Stimulated activated CD8-positive, alpha-beta memory T cell treated with anti-CD3 and anti-CD28 coated beads, Interleukin-12 subunit alpha, Interleukin-12 subunit beta, amount 100 ng/mL, for 4 hours (primary cell): ENCODE data around the gene MXI1.

Experiments used
- DNase-seq: peaks from one replicate; pipeline ENCODE4 v3.0.0-alpha.2; 2020; ENCODE audit warnings: low read depth

Gene MXI1

GRCh38 chr10:110207011-110207804, at the start of gene MXI1:
MXI1 (plus strand) TSS chr10:110207605; CDS start chr10:110207809, 204 bp downstream.
- DNase-seq = no peak

DNA sequence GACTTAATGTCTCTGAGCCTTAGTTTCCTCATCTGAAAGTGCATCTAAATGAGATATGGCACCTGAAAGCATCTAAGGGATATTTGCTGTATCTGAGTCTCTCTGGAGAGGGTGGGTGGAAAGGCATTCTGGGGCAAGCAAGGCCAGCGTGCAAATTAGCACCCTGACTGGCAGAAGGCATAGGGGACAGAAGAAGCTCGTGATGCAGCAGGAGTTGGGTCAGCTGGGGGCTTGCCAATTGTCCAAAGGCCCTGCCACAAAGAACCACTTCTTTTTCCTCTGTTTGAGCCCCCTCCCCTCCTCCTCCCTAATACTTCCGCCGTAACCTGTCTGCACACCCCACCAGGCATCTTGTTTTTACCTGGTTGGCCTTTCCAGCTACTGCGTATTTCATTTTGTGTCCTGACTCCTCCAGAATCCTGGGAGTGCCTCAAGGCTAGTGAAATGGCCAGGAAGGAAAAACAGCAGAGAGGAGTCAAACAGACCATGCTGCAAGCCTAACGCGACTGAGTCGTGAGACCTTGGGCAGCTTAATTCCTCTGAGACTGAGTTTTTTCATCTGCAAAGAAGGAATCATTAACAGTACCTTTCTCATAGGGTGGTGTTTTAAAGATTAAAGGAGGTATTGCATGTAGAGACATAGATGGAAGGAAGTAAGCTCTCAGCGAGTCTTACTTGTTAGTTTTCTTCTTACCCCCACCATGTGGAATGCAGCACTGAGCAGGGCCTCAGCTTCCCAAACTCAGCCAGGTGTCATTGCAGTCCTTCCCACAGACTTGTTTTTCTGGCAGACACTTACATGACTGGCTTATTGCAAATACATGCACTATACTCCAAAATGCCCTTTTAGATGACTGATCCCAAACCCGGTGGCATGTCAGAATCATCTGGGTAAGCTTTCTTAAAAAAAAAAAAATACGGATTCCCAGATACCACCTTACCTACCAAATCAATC, 49.1 kb upstream of the MXI1 start:
- no peak for DNase-seq

GRCh38 chr10:110160081-110160480, 47.3 kb upstream of the MXI1 start:
- no peak for DNase-seq

DNA sequence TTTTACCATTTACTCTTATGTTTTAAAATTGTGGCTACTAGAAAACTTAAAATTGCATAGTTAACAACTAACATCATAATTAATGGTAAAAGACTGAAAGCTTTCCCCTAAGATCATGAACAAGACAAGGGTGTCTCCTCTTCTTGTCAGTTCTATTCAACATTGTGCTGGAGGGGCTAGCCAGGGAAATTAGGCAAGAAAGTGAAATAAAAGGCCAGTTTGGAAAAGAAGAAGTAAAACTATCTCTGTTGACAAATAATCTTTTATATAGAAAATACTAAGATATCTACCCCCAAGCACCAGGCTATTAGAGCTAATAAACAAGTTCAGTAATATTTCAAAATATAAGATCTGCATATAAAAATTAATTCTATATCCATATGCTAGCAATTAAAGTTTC, 46.9 kb upstream of the MXI1 start:
- no peak for DNase-seq

DNA sequence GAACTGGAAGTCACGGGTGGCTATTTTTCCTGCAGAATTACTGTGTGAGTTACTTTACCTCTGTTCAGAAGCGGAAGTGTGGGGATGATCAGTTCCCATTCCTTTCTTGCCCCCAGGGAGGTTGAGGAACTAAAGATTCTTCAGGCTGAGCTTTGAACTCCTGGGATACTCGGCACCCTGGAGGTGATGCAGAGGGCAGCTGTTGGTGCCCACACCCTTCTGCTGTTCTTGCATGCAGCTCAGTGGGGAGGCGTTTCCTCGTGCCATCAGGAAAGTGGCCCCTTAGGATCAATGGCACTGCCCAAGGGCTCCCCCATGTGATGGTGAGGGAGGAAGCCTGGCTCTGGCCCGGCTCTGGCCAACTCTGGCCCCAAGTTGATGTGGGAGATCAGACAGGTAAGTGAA, 44.7 kb upstream of the MXI1 start:
- DNase-seq = no peak

GRCh38 chr10:110163192-110163773, 44.1 kb upstream of the MXI1 start:
- DNase-seq = no peak

GRCh38 chr10:110163841-110164240, 43.6 kb upstream of the MXI1 start:
- DNase-seq = no peak

DNA sequence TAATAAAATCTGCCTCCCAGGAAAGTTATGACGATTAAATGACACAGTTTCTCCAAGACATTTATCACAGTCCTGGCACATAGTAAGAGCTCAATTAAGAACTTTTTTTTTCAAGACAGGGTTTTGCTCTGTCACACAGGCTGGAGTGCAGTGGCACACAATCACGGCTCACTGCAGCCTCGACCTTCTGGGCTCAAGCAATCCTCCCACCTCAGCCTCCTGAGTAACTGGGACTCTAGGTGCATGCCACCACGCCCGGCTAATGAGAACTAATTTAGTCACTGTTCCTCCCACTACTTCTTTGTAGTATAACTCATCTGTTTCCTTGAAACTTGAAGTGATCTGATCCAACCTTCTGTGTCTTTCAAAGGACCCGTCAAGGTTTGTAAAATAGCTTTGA, 42.2 kb upstream of the MXI1 start:
- DNase-seq = no peak

DNA sequence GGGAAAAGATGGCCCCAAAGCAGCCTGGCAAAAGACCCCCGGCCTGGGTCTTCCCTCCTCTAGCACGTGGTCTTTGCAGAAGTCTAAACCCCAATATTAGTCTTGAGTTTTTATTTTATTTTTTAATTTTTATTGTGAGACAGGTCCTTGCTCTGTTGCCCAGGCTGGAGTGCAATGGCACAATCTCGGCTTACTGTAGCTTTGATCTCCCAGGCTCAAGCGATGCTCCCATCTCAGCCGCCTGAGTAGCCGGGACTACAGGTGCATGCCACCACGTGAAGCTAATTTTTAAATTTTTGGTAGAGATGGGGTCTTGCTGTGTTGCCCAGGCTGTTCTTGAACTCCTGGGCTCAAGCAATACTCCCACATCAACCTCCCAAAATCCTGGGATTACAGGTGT, 40.3 kb upstream of the MXI1 start:
- DNase-seq = no peak

DNA sequence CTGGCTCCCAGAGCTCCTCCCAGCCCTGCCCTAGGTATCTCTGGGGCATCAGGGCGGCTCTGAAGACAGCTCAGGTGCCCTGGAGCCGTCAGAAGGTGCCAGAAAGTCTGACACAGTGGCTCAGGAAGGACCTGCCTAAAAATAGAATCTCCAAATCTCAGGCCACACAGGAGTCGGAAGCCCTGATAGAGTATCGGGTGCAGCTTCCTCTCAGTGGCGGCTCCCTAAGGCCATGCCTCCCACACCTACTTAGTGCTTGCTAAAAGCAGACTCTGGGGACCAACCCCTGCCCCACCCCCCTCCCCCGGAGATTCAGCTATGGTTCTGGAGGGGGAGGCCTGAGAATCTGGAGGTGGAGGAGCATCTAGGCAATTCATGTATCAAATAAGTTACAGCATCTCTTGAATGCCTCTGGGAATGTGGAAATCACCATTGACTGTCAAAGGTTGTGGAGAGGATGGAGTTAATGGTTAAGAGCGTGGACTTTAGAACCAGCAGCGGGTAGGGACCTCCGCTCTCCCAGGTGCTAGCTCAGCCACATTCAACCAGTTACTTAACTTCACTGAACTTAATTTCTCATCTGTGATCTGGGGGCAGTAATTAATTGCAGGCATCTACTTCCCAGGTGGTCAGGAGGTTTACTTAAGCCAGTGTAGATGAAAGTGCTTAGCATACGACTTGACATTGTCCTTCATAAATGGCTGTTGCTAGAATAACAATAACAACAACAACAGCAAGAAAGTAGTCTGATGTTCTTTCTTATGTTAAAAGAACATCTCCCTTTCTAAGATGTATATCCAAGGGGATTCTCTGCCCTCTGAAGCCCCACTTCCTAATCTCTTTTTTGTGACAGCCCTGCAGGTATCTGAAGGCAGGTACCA, 38.6 kb upstream of the MXI1 start:
- DNase-seq = no peak

- no peak for DNase-seq
Measured at GRCh38 chr10:110169586-110169985, 37.8 kb upstream of the MXI1 start.

DNA sequence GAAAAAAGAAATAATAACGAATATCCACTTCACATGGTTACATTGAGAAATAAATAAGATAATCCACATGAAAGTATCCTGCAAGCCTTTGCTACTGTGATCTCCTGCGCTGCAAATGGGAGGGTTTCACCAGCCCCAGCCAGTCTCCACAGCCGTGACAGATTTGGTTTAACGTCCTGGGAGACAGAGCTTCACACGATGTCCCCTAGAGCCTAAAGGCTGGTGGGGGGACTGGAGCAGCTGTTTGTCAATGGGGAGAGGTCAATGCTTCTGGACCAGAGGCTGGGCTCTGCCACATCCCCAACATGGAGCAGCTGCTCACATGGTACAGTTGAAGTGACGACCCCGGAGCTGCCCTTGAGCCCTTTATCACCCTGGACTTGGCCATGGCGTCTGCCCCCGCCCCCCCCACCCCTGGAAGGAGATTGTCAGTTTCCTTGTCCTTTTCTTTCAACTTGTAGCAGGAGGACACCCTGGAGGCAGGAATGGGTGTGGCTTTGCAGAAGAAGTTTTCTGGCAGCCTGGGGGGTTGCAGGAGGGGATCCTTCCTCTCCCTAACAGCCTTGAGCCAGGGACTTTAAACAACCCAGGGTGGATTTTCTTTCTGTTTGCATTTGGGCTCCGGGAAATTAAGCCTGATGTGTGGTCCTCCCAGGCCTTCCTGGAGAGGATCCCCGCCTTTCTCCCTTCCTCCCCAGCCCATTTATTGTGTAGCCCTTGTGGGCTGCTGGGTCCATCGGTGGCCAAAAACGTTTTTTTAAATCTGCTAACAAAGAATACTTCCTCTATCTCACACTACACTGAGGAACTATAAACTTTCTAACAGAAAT, 37.0 kb upstream of the MXI1 start:
- no peak for DNase-seq

DNA sequence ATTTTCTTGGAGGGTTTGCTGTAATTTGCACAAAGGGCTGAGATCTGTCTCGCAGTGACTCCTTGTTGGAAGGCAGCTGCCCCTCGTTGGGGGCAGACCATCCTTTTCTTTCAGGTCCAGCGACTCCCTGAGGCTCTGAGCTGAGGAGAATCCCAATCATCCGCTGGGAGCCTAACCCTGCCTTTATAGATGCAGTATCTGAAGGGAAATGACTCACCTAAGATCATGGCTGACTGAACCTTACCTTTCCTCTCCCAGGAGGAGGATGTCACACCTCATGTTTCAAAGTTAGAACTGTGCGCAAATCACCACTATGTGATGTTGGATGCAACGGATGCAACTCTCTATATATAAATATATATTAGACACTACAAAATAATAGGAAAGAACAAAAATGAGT, 36.4 kb upstream of the MXI1 start:
- DNase-seq = no peak

GRCh38 chr10:110172155-110172554, 35.2 kb upstream of the MXI1 start:
- DNase-seq = no peak

DNA sequence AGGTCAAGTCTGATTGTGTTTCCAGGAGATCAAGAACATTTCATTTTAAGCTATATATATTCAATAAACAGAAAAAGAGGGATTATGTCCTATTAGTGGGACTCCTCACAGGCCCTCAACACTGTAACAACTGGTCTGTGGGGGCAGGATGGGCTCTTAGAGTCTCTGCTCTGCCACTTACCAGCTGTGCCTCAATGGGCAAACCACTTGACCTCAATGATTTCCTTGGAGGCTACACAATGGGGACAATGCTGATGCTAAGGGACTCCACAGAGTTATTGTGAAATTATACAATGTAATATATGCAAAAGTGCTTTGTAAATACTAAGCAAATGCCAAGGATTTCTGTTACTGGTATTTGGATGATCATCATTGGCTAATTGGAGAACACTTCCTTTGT, 33.2 kb upstream of the MXI1 start:
- DNase-seq = no peak

GRCh38 chr10:110174816-110175215, 32.6 kb upstream of the MXI1 start:
- DNase-seq = no peak

GRCh38 chr10:110175406-110175805, 32.0 kb upstream of the MXI1 start:
- no peak for DNase-seq

DNA sequence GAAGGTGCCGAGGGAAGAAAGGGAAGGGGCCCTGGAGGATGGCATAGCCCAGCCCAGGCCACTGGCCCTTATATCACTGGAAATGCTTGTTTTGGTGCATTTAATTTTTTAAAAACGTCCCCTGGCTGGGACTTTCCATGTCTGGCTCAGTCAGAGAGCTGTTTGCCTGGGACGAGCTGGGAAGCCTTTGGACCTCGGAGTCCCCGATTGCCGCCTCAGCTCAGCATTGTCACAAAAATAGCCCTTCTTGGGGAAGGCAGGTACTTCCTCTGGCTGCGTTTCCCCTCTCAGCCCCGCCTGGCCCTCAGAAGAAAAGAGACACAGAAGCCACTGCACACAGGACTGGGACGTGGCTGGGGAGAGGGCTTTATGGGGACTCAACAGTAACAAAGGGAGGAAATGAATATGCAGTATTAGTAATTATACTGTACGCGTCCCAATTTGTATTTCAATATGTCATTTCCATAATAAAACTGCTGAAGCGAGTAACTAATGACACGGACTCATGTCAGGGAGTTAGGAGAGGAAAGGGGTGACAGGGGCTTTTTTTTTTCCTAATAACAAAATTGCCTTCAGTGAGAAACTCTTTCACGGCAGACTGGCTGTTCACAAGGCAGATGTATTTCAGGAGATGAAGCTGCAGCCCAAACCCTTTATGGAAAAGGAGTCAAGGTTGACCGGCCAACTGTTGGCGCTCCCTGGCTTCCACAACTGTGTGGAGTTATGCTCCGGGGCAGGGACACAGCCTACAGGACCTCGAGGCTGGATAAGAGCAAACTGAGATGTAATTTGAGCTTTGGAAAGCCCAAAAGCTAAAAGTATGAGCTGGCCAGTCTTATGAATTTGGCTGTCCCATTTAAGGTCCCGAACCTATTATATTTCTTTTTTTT, 31.0 kb upstream of the MXI1 start:
- DNase-seq = no peak

DNA sequence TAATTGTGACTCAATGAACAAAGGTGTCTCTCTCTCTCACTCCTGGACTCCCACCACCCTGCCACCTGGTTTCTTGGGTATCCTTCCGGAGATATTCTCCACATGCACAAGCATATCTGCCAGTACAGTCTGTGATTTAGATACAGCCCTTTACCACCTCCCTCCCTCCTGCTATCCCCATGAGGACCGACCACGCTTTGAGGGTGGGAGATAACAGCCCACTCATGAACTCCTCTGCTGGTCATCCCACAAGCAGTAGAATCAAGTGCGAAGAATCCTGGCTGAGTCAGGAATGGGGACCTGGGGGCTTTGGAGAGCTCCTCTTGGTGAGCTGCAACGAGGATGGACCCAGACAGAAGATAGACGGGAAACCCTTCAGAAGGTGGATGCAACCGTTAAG, 28.2 kb upstream of the MXI1 start:
- no peak for DNase-seq

DNA sequence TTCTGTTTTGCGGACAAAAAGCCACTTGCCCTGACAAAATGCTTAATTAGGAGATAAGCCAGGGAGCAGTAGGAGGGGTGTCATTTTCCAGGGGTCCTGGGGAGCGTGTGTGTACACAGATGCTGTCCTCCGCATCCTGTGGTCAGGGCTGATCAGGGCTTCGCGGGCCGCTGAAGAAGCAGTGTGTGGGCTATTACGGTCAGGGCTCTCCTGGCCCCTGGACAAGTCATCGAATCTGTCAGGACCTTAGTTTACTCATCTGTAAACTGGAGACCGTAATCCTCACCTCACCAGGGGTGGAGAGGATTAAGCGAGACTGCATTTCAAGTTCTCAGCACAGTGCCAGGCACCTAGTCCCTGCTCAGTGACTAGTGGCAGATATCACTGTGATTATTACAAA, 26.0 kb upstream of the MXI1 start:
- no peak for DNase-seq
